HEK293T (cell line): ENCODE results near the gene SLC25A42.

Source experiments
- CTCF ChIA-PET: fragments of 350-600 bp; formaldehyde crosslinking; extraction: SDS; loops from one replicate; lab custom pipeline; 2021; ENCODE audit warnings: antibody characterized with exemption, inconsistent platforms; lab: Yijun Ruan, JAX
- POLR2A ChIA-PET: fragments of 350-600 bp; formaldehyde crosslinking; extraction: SDS; loops from one replicate; lab custom pipeline; 2020; ENCODE audit warnings: antibody characterized with exemption, inconsistent platforms; lab: Yijun Ruan, JAX
- DNase-seq: peaks from one replicate; pipeline ENCODE4 v3.0.0; 2012; ENCODE audit warnings: mixed read lengths; ENCODE audit errors: extremely low spot score
- ARNT ChIP-seq: fragments of 450-650 bp; IDR thresholded peaks from 2 replicates; pipeline ENCODE4 v1.6.1; 2017; ENCODE audit warnings: mild to moderate bottlenecking
- BHLHE40 ChIP-seq: fragments of 450-650 bp; IDR thresholded peaks from 2 replicates; pipeline ENCODE4 v1.6.1; 2016; ENCODE audit warnings: mild to moderate bottlenecking, moderate library complexity, borderline replicate concordance
- CTBP1 ChIP-seq: fragments of 450-650 bp; IDR thresholded peaks from 2 replicates; pipeline ENCODE4 v1.6.1; 2016; ENCODE audit warnings: borderline replicate concordance
- ELF4 ChIP-seq: fragments of 450-650 bp; IDR thresholded peaks from 2 replicates; pipeline ENCODE4 v1.6.1; 2017; ENCODE audit warnings: antibody characterized with exemption
- FOXA1 ChIP-seq: fragments of 450-650 bp; IDR thresholded peaks from 2 replicates; pipeline ENCODE4 v1.6.1; 2016; ENCODE audit warnings: mild to moderate bottlenecking
- FOXK2 ChIP-seq: fragments of 450-650 bp; IDR thresholded peaks from 2 replicates; pipeline ENCODE4 v1.6.1; 2016; ENCODE audit warnings: mild to moderate bottlenecking
- FOXM1 ChIP-seq: fragments of 450-650 bp; IDR thresholded peaks from 2 replicates; pipeline ENCODE4 v1.6.1; 2017; ENCODE audit warnings: mild to moderate bottlenecking, borderline replicate concordance
- HDGF ChIP-seq: fragments of 450-650 bp; IDR thresholded peaks from 2 replicates; pipeline ENCODE4 v1.6.1; 2017; ENCODE audit warnings: antibody characterized with exemption, borderline replicate concordance
- L3MBTL2 ChIP-seq: fragments of 450-650 bp; conservative IDR thresholded peaks from 2 replicates; pipeline ENCODE4 v1.6.1; 2016; ENCODE audit warnings: mild to moderate bottlenecking
- LEF1 ChIP-seq: fragments of 450-650 bp; IDR thresholded peaks from 2 replicates; pipeline ENCODE4 v1.6.1; 2017; ENCODE audit warnings: mild to moderate bottlenecking, borderline replicate concordance
- NFRKB ChIP-seq: fragments of 450-650 bp; IDR thresholded peaks from 2 replicates; pipeline ENCODE4 v1.6.1; 2016; ENCODE audit warnings: mild to moderate bottlenecking, moderate library complexity
- PKNOX1 ChIP-seq: fragments of 450-650 bp; IDR thresholded peaks from 2 replicates; pipeline ENCODE4 v1.6.1; 2016
- SP1 ChIP-seq: fragments of 450-650 bp; IDR thresholded peaks from 2 replicates; pipeline ENCODE4 v1.6.1; 2017
- SUZ12 ChIP-seq: fragments of 450-650 bp; IDR thresholded peaks from 2 replicates; pipeline ENCODE4 v1.6.1; 2016; ENCODE audit warnings: mild to moderate bottlenecking
- TARDBP ChIP-seq: fragments of 450-650 bp; IDR thresholded peaks from 2 replicates; pipeline ENCODE4 v1.6.1; 2016
- ZNF384 ChIP-seq: fragments of 450-650 bp; IDR thresholded peaks from 2 replicates; pipeline ENCODE4 v1.6.1; 2016

Gene SLC25A42

GRCh38 chr19:19113040-19113626 is 49.3 kb downstream of the SLC25A42 start:
- DNase-seq, result no peak
- ChIA-PET CTCF (no interaction called here), POLR2A (no interaction called here)
- no peak for TF ChIP-seq HDGF
- TF ChIP-seq BHLHE40, result no peak
- TF ChIP-seq ELF4, result no peak
- TF ChIP-seq SUZ12, result no peak
- no peak for TF ChIP-seq NFRKB
- no peak for TF ChIP-seq ZNF384
- TF ChIP-seq L3MBTL2, result no peak
- TF ChIP-seq ARNT, result no peak
- no peak for TF ChIP-seq SP1

GRCh38 chr19:19115954-19116353 is 52.2 kb downstream of the SLC25A42 start:
- peak; percentile 65 for DNase-seq
- POLR2A ChIA-PET, result interaction anchor here (1.4 kb wide), 1 partner anchor 11 kb away, joined by 5 read pairs; no protein-coding TSS in a partner anchor
- TF ChIP-seq TARDBP (no peak), FOXK2 (no peak), ZNF384 (no peak), SP1 (no peak), FOXA1 (no peak), LEF1 (no peak), FOXM1 (0 out of 2 replicates have a peak, but pooled peaks have one; percentile 30)
- CTCF ChIA-PET, result interaction anchor here (0.6 to 1.0 kb wide), 5 partner anchors 12 to 1931 kb away, joined by 3 read pairs; no protein-coding TSS in a partner anchor

- TF ChIP-seq SP1, result no peak
- TF ChIP-seq FOXA1, result no peak
- TF ChIP-seq ZNF384, result no peak
- TF ChIP-seq TARDBP, result no peak
- ChIA-PET CTCF (no interaction called here), POLR2A (no interaction called here)
- DNase-seq, result no peak
Measured at GRCh38 chr19:19119325-19120237, 55.8 kb downstream of the SLC25A42 start.

GRCh38 chr19:19120308-19121231 is 56.8 kb downstream of the SLC25A42 start:
- ChIA-PET CTCF (no interaction called here), POLR2A (no interaction called here)
- TF ChIP-seq TARDBP (no peak), ELF4 (no peak), ARNT (no peak), CTBP1 (no peak), L3MBTL2 (no peak), PKNOX1 (no peak), HDGF (no peak), NFRKB (no peak)
- peak; percentile 95 for DNase-seq

- no peak for DNase-seq
- POLR2A ChIA-PET, result no interaction called here
- TF ChIP-seq SP1 (no peak), L3MBTL2 (no peak), FOXK2 (no peak), BHLHE40 (no peak), HDGF (no peak), ELF4 (no peak), FOXM1 (no peak)
- CTCF ChIA-PET, result no interaction called here
Measured at GRCh38 chr19:19121371-19121770, 57.6 kb downstream of the SLC25A42 start.

- no peak for TF ChIP-seq SUZ12
- TF ChIP-seq FOXK2, result no peak
- no peak for TF ChIP-seq HDGF
- TF ChIP-seq BHLHE40, result no peak
- TF ChIP-seq LEF1, result no peak
- TF ChIP-seq ELF4, result no peak
- no peak for TF ChIP-seq CTBP1
- no peak for TF ChIP-seq ZNF384
- no peak for TF ChIP-seq FOXM1
- TF ChIP-seq FOXA1, result no peak
- ChIA-PET POLR2A (no interaction called here), CTCF (no interaction called here)
- DNase-seq, result no peak
Measured at GRCh38 chr19:19122902-19123301, 59.1 kb downstream of the SLC25A42 start.

- ChIA-PET CTCF (no interaction called here), POLR2A (no interaction called here)
- DNase-seq, result no peak
- TF ChIP-seq ARNT, result no peak
Measured at GRCh38 chr19:19123386-19123785, 59.6 kb downstream of the SLC25A42 start.
